Testis (tissue), 3 donors: ENCODE measurements around the gene SPEM2. TPM values are rescaled to one million over a fixed set of nuclear protein-coding genes. Genes with fewer than 3 reads are reported as not detected.

Source experiments
- DNase-seq: peaks from one replicate; pipeline ENCODE4 v3.0.0-alpha.2; 2019
- H3K27ac ChIP-seq, 2 donors: fragments of 200-600 bp; sonication (generic); one replicate each; pipeline ENCODE4 v1.5.1; 2019
- H3K27me3 ChIP-seq: fragments of 200-600 bp; sonication (generic); one replicate; pipeline ENCODE4 v1.5.1; 2019
- H3K36me3 ChIP-seq: fragments of 200-600 bp; sonication (generic); one replicate; pipeline ENCODE4 v1.5.1; 2017; ENCODE audit warnings: low read depth; ENCODE audit errors: missing control alignments
- H3K4me1 ChIP-seq: fragments of 200-600 bp; sonication (generic); one replicate; pipeline ENCODE4 v1.5.1; 2019
- H3K4me3 ChIP-seq, 2 donors: fragments of 200-600 bp; sonication (generic); one replicate each; pipeline ENCODE4 v1.5.1; 2017 to 2019
- H3K9me3 ChIP-seq: fragments of 200-600 bp; sonication (generic); one replicate; pipeline ENCODE4 v1.5.1; 2017
- CTCF ChIP-seq, 3 experiments: fragments of 450-650 bp in 2 of 3; fragments of 200-600 bp in 1 of 3; sonication (generic) in 1 of 3; IDR thresholded peaks; one replicate each; pipeline ENCODE4 v1.5.1; 2016 to 2019; ENCODE audit warnings: antibody characterized with exemption in 3 of 3, mild to moderate bottlenecking in 2 of 3, moderate library complexity in 1 of 3
- POLR2A ChIP-seq: fragments of 450-650 bp; IDR thresholded peaks from one replicate; pipeline ENCODE4 v1.6.1; 2017; ENCODE audit warnings: antibody characterized with exemption, mild to moderate bottlenecking, moderate library complexity
- WGBS, 2 donors: methylation state at CpG; one replicate each; pipeline ENCODE4 v1.1.5; 2018; 5-methylcytosine and 5-hydroxymethylcytosine counted together
- intact Hi-C: fragments of 100-400 bp; cut with DNase I; formaldehyde crosslinking; loops from one replicate; pipeline ENCODE4 v1.15.1; 2023; ENCODE audit warnings: low total_unique reads
- polyA plus RNA-seq: library from polyadenylated mRNA; stranded (reverse); fragments of 350-450 nt; fragmentation: Illumina TruSeq; extraction: RNeasy Lipid Tissue Mini Kit (QIAGEN cat#74804); gene quantifications from one replicate; pipeline ENCODE4 v1.2.3, GENCODE V29; 2014; ENCODE audit warnings: low read depth, low replicate concordance; ENCODE audit not compliant: insufficient read depth
- total RNA-seq, 2 donors: library from RNA; depleted of rRNA; stranded (reverse); fragments of >200 nt; gene quantifications; one replicate each; pipeline ENCODE4 v1.2.3, GENCODE V29; 2016

Gene SPEM2
- total and polyA plus RNA-seq, 3 donors from 2014 or later: 41.4 to 202 (median 111) TPM

GRCh38 chr17:7429722-7430121 is 4.3 kb downstream of the SPEM2 start:
- TF ChIP-seq CTCF (IDR thresholded peaks at IDR 0.05) (no peak), POLR2A (no peak)
- 90 to 97% methylated on average over 10 of the region's 10 CpGs for WGBS, 2 donors
- Histone ChIP-seq H3K4me1 (no peaks in the 10 kb centered on the region), H3K9me3 (no peaks in the 10 kb centered on the region), H3K36me3 (no peaks in the 10 kb centered on the region), H3K27ac (no peak overlapping the region), H3K27me3 (no peaks in the 10 kb centered on the region), H3K4me3 (no peak overlapping the region)
- intact Hi-C loops: no loop called here
- DNase-seq: no peak

GRCh38 chr17:7431231-7431630 is 5.8 kb downstream of the SPEM2 start:
- 78 to 96% methylated on average over 1 of the region's 1 CpG for WGBS, 2 donors
- no peak for DNase-seq
- intact Hi-C loops: no loop called here

GRCh38 chr17:7432296-7432695 is 6.9 kb downstream of the SPEM2 start:
- intact Hi-C loops: no loop called here
- H3K4me3 ChIP-seq: no peak overlapping the region
- WGBS, 2 donors: 92 to 99% methylated on average over 10 to 11 of the region's 11 CpGs
- no peak overlapping the region for H3K27ac ChIP-seq
- H3K36me3 ChIP-seq: no peaks in the 10 kb centered on the region
- H3K4me1 ChIP-seq: peaks cover 2% of the 10 kb centered on the region
- DNase-seq: no peak
- H3K9me3 ChIP-seq: no peaks in the 10 kb centered on the region
- TF ChIP-seq POLR2A (no peak), CTCF (IDR thresholded peaks at IDR 0.05) (no peak)
- H3K27me3 ChIP-seq: no peaks in the 10 kb centered on the region

More at GRCh38 chr17:7431231-7431630, 5.8 kb downstream of the SPEM2 start:
- H3K27ac ChIP-seq: no peak overlapping the region
- H3K4me1 ChIP-seq: no peaks in the 10 kb centered on the region
- TF ChIP-seq POLR2A: no peak
- TF ChIP-seq CTCF (IDR thresholded peaks at IDR 0.05): no peak
- no peaks in the 10 kb centered on the region for H3K9me3 ChIP-seq
- H3K27me3 ChIP-seq: no peaks in the 10 kb centered on the region
- no peak overlapping the region for H3K4me3 ChIP-seq
- H3K36me3 ChIP-seq: no peaks in the 10 kb centered on the region

- DNase-seq: no peak
- peak overlapping the region in 1 of 2 donors; percentile 20 for H3K27ac ChIP-seq
- H3K9me3 ChIP-seq: no peaks in the 10 kb centered on the region
- TF ChIP-seq CTCF (IDR thresholded peaks at IDR 0.05) (no peak), POLR2A (no peak)
- intact Hi-C loops: no loop called here
- 18 to 21% methylated on average over 21 to 49 of the region's 49 CpGs for whole genome bisulfite sequencing, 2 donors
- H3K4me3 ChIP-seq: peak overlapping the region; percentile 33 to 37
- peaks cover 22% of the 10 kb centered on the region for H3K4me1 ChIP-seq
- H3K36me3 ChIP-seq: no peaks in the 10 kb centered on the region
- H3K27me3 ChIP-seq: no peaks in the 10 kb centered on the region
These were observed 10.5 kb downstream of the SPEM2 start for GRCh38 chr17:7435676-7436555.
